NCI-H146 treated with DMSO at 0.1 percent for 48 hours (cell line): Measurements from ENCODE around the gene OST4.

ENCODE experiments used
- DNase-seq: peaks from one replicate; lab custom pipeline; 2025; ENCODE audit not compliant: unreplicated experiment; lab: John Stamatoyannopoulos, UW

The OST4 gene

GRCh38 chr2:27027211-27027651, 44.2 kb downstream of the OST4 start:
- DNase-seq: no peak

- no peak for DNase-seq
Measured at GRCh38 chr2:27025861-27026851, 45.3 kb downstream of the OST4 start.

- no peak for DNase-seq
Measured at GRCh38 chr2:27025281-27025800, 46.1 kb downstream of the OST4 start.

GRCh38 chr2:27024812-27025211, 46.6 kb downstream of the OST4 start:
- no peak for DNase-seq

- DNase-seq: no peak
Measured at GRCh38 chr2:27024188-27024587, 47.3 kb downstream of the OST4 start.

- DNase-seq: no peak
Measured at GRCh38 chr2:27023740-27024139, 47.7 kb downstream of the OST4 start.

- DNase-seq: no peak
Measured at GRCh38 chr2:27021253-27022049, 50.0 kb downstream of the OST4 start.
